ENCODE results near the gene LNX1. TPM values are rescaled to one million over a fixed set of nuclear protein-coding genes. Genes with fewer than 3 reads are reported as not detected.
A peak's percentile ranks its signal among the peaks of the same experiment; 100 is the strongest.

Gene LNX1
- total and polyA plus RNA-seq, 2 donors: 1.6 to 6.4 TPM

- DNase-seq (ENCODE audit: low read depth in 6 of 9, low spot score in 9 of 9): no peak
- Histone ChIP-seq H3K27ac (ENCODE audit: low read depth in 1 of 2, low read length in 1 of 2) (no peak overlapping the region), H3K4me1 (ENCODE audit: control insufficient read depth in 2 of 2, insufficient read depth in 2 of 2, low read length in 2 of 2) (no peaks in the 10 kb centered on the region), H3K4me3 (ENCODE audit: low read length in 2 of 2) (no peak overlapping the region), H3K9me3 (ENCODE audit: control insufficient read depth in 2 of 2, insufficient read depth in 1 of 2, low read length in 1 of 2) (no peaks in the 10 kb centered on the region), H3K36me3 (ENCODE audit: control insufficient read depth in 2 of 2, insufficient read depth in 2 of 2, low read length in 1 of 2) (no peaks in the 10 kb centered on the region), H3K27me3 (ENCODE audit: control insufficient read depth in 2 of 2, insufficient read depth in 1 of 2, low read length in 1 of 2) (no peaks in the 10 kb centered on the region)
- 93% methylated on average over 2 of the region's 2 CpGs for whole genome bisulfite sequencing
These were observed 85.3 kb downstream of the LNX1 start for GRCh38 chr4:53505947-53506346.

GRCh38 chr4:53502094-53502493, 89.2 kb downstream of the LNX1 start:
- Histone ChIP-seq H3K27me3 (ENCODE audit: control insufficient read depth in 2 of 2, insufficient read depth in 1 of 2, low read length in 1 of 2) (no peaks in the 10 kb centered on the region), H3K4me3 (ENCODE audit: low read length in 2 of 2) (no peak overlapping the region), H3K9me3 (ENCODE audit: control insufficient read depth in 2 of 2, insufficient read depth in 1 of 2, low read length in 1 of 2) (no peaks in the 10 kb centered on the region), H3K27ac (ENCODE audit: low read depth in 1 of 2, low read length in 1 of 2) (no peak overlapping the region), H3K36me3 (ENCODE audit: control insufficient read depth in 2 of 2, insufficient read depth in 2 of 2, low read length in 1 of 2) (no peaks in the 10 kb centered on the region), H3K4me1 (ENCODE audit: control insufficient read depth in 2 of 2, insufficient read depth in 2 of 2, low read length in 2 of 2) (no peaks in the 10 kb centered on the region)
- 90% methylated on average over 1 of the region's 1 CpG for WGBS
- no peak for DNase-seq (ENCODE audit: low read depth in 6 of 9, low spot score in 9 of 9)

- Histone ChIP-seq H3K27ac (ENCODE audit: low read depth in 1 of 2, low read length in 1 of 2) (no peak overlapping the region), H3K4me3 (ENCODE audit: low read length in 2 of 2) (no peak overlapping the region), H3K36me3 (ENCODE audit: control insufficient read depth in 2 of 2, insufficient read depth in 2 of 2, low read length in 1 of 2) (no peaks in the 10 kb centered on the region), H3K9me3 (ENCODE audit: control insufficient read depth in 2 of 2, insufficient read depth in 1 of 2, low read length in 1 of 2) (no peaks in the 10 kb centered on the region), H3K4me1 (ENCODE audit: control insufficient read depth in 2 of 2, insufficient read depth in 2 of 2, low read length in 2 of 2) (no peaks in the 10 kb centered on the region), H3K27me3 (ENCODE audit: control insufficient read depth in 2 of 2, insufficient read depth in 1 of 2, low read length in 1 of 2) (no peaks in the 10 kb centered on the region)
- DNase-seq (ENCODE audit: low read depth in 6 of 9, low spot score in 9 of 9): no peak
- 98% methylated on average over 4 of the region's 4 CpGs for WGBS
These were observed 89.7 kb downstream of the LNX1 start for GRCh38 chr4:53501561-53501960.

- Histone ChIP-seq H3K36me3 (ENCODE audit: control insufficient read depth in 2 of 2, insufficient read depth in 2 of 2, low read length in 1 of 2) (no peaks in the 10 kb centered on the region), H3K4me1 (ENCODE audit: control insufficient read depth in 2 of 2, insufficient read depth in 2 of 2, low read length in 2 of 2) (no peaks in the 10 kb centered on the region), H3K4me3 (ENCODE audit: low read length in 2 of 2) (no peak overlapping the region), H3K9me3 (ENCODE audit: control insufficient read depth in 2 of 2, insufficient read depth in 1 of 2, low read length in 1 of 2) (no peaks in the 10 kb centered on the region), H3K27me3 (ENCODE audit: control insufficient read depth in 2 of 2, insufficient read depth in 1 of 2, low read length in 1 of 2) (no peaks in the 10 kb centered on the region), H3K27ac (ENCODE audit: low read depth in 1 of 2, low read length in 1 of 2) (no peak overlapping the region)
- 94% methylated on average over 2 of the region's 2 CpGs for WGBS
- no peak for DNase-seq (ENCODE audit: low read depth in 6 of 9, low spot score in 9 of 9)
These were observed 90.7 kb downstream of the LNX1 start for GRCh38 chr4:53500546-53500945.

- no peak overlapping the region for H3K27ac ChIP-seq (ENCODE audit: low read depth in 1 of 2, low read length in 1 of 2)
- no peaks in the 10 kb centered on the region for H3K9me3 ChIP-seq (ENCODE audit: control insufficient read depth in 2 of 2, insufficient read depth in 1 of 2, low read length in 1 of 2)
- H3K4me3 ChIP-seq (ENCODE audit: low read length in 2 of 2): no peak overlapping the region
- DNase-seq (ENCODE audit: low read depth in 6 of 9, low spot score in 9 of 9): no peak
- H3K36me3 ChIP-seq (ENCODE audit: control insufficient read depth in 2 of 2, insufficient read depth in 2 of 2, low read length in 1 of 2): no peaks in the 10 kb centered on the region
- no peaks in the 10 kb centered on the region for H3K27me3 ChIP-seq (ENCODE audit: control insufficient read depth in 2 of 2, insufficient read depth in 1 of 2, low read length in 1 of 2)
- 98% methylated on average over 1 of the region's 1 CpG for WGBS
- H3K4me1 ChIP-seq (ENCODE audit: control insufficient read depth in 2 of 2, insufficient read depth in 2 of 2, low read length in 2 of 2): no peaks in the 10 kb centered on the region
These were observed 91.5 kb downstream of the LNX1 start for GRCh38 chr4:53499791-53500190.

GRCh38 chr4:53498706-53499105, 92.6 kb downstream of the LNX1 start:
- DNase-seq (ENCODE audit: low read depth in 6 of 9, low spot score in 9 of 9): no peak
- no peak overlapping the region for H3K4me3 ChIP-seq (ENCODE audit: low read length in 2 of 2)
- 98% methylated on average over 2 of the region's 2 CpGs for WGBS
- no peaks in the 10 kb centered on the region for H3K4me1 ChIP-seq (ENCODE audit: control insufficient read depth in 2 of 2, insufficient read depth in 2 of 2, low read length in 2 of 2)
- H3K9me3 ChIP-seq (ENCODE audit: control insufficient read depth in 2 of 2, insufficient read depth in 1 of 2, low read length in 1 of 2): no peaks in the 10 kb centered on the region
- H3K36me3 ChIP-seq (ENCODE audit: control insufficient read depth in 2 of 2, insufficient read depth in 2 of 2, low read length in 1 of 2): no peaks in the 10 kb centered on the region
- H3K27me3 ChIP-seq (ENCODE audit: control insufficient read depth in 2 of 2, insufficient read depth in 1 of 2, low read length in 1 of 2): no peaks in the 10 kb centered on the region
- no peak overlapping the region for H3K27ac ChIP-seq (ENCODE audit: low read depth in 1 of 2, low read length in 1 of 2)

- Histone ChIP-seq H3K9me3 (ENCODE audit: control insufficient read depth in 2 of 2, insufficient read depth in 1 of 2, low read length in 1 of 2) (no peaks in the 10 kb centered on the region), H3K36me3 (ENCODE audit: control insufficient read depth in 2 of 2, insufficient read depth in 2 of 2, low read length in 1 of 2) (no peaks in the 10 kb centered on the region), H3K27me3 (ENCODE audit: control insufficient read depth in 2 of 2, insufficient read depth in 1 of 2, low read length in 1 of 2) (no peaks in the 10 kb centered on the region), H3K27ac (ENCODE audit: low read depth in 1 of 2, low read length in 1 of 2) (no peak overlapping the region), H3K4me1 (ENCODE audit: control insufficient read depth in 2 of 2, insufficient read depth in 2 of 2, low read length in 2 of 2) (no peaks in the 10 kb centered on the region), H3K4me3 (ENCODE audit: low read length in 2 of 2) (no peak overlapping the region)
- 92% methylated on average over 7 of the region's 7 CpGs for WGBS
- DNase-seq (ENCODE audit: low read depth in 6 of 9, low spot score in 9 of 9): no peak
These were observed 93.6 kb downstream of the LNX1 start for GRCh38 chr4:53497487-53498244.

GRCh38 chr4:53494851-53495250, 96.4 kb downstream of the LNX1 start:
- H3K27ac ChIP-seq (ENCODE audit: low read depth in 1 of 2, low read length in 1 of 2): no peak overlapping the region
- DNase-seq (ENCODE audit: low read depth in 6 of 9, low spot score in 9 of 9): no peak
- no peaks in the 10 kb centered on the region for H3K27me3 ChIP-seq (ENCODE audit: control insufficient read depth in 2 of 2, insufficient read depth in 1 of 2, low read length in 1 of 2)
- no peak overlapping the region for H3K4me3 ChIP-seq (ENCODE audit: low read length in 2 of 2)
- no peaks in the 10 kb centered on the region for H3K4me1 ChIP-seq (ENCODE audit: control insufficient read depth in 2 of 2, insufficient read depth in 2 of 2, low read length in 2 of 2)
- H3K9me3 ChIP-seq (ENCODE audit: control insufficient read depth in 2 of 2, insufficient read depth in 1 of 2, low read length in 1 of 2): no peaks in the 10 kb centered on the region
- H3K36me3 ChIP-seq (ENCODE audit: control insufficient read depth in 2 of 2, insufficient read depth in 2 of 2, low read length in 1 of 2): no peaks in the 10 kb centered on the region
- WGBS: 96% methylated on average over 6 of the region's 6 CpGs

- Histone ChIP-seq H3K27me3 (ENCODE audit: control insufficient read depth in 2 of 2, insufficient read depth in 1 of 2, low read length in 1 of 2) (no peaks in the 10 kb centered on the region), H3K4me3 (ENCODE audit: low read length in 2 of 2) (no peak overlapping the region), H3K27ac (ENCODE audit: low read depth in 1 of 2, low read length in 1 of 2) (no peak overlapping the region), H3K36me3 (ENCODE audit: control insufficient read depth in 2 of 2, insufficient read depth in 2 of 2, low read length in 1 of 2) (no peaks in the 10 kb centered on the region), H3K9me3 (ENCODE audit: control insufficient read depth in 2 of 2, insufficient read depth in 1 of 2, low read length in 1 of 2) (no peaks in the 10 kb centered on the region), H3K4me1 (ENCODE audit: control insufficient read depth in 2 of 2, insufficient read depth in 2 of 2, low read length in 2 of 2) (no peaks in the 10 kb centered on the region)
- WGBS: 69% methylated on average over 3 of the region's 3 CpGs
- peak in 1 of 9 donors; percentile 18 for DNase-seq (ENCODE audit: low read depth in 6 of 9, low spot score in 9 of 9)
These were observed 100.2 kb downstream of the LNX1 start for GRCh38 chr4:53490965-53491622.

All from thymus (tissue), 11 donors.